H1 (cell line): ENCODE results near the gene CCNE1. TPM values are rescaled to one million over a fixed set of nuclear protein-coding genes. Genes with fewer than 3 reads are reported as not detected.

Experiments
- CTCF ChIA-PET: fragments of 300-600 bp; sonication (Branson Sonifier 250); formaldehyde crosslinking; loops from one replicate; lab custom pipeline; 2021; ENCODE audit not compliant: partially characterized antibody; lab: Charles Lee
- POLR2A ChIA-PET: fragments of 300-600 bp; sonication (Branson Sonifier 250); formaldehyde crosslinking; loops from one replicate; lab custom pipeline; 2021; ENCODE audit warnings: inconsistent platforms; ENCODE audit not compliant: partially characterized antibody; lab: Charles Lee
- DNase-seq, 2 experiments: peaks; one replicate each; pipeline versions ENCODE4 v3.0.0 to v3.0.0-alpha.2; 2010 to 2022; ENCODE audit warnings: low spot score in 2 of 2, low read depth in 1 of 2, mixed read lengths in 1 of 2
- FAIRE-seq: peaks from 2 replicates; lab custom pipeline; 2011; peaks lifted over from hg19 to GRCh38; lab: Jason Lieb, UNC
- H2AFZ ChIP-seq: 2 replicates; pipeline ENCODE4 v1.8.1; 2012; ENCODE audit warnings: low read length, inconsistent platforms
- H2AK5ac ChIP-seq: 2 replicates; pipeline ENCODE4 v1.6.1; 2013; ENCODE audit warnings: low read depth, low read length
- H2BK120ac ChIP-seq: replicated peaks from 2 replicates; pipeline ENCODE3; 2013; ENCODE audit warnings: low read depth, low read length, inconsistent platforms
- H2BK12ac ChIP-seq: 2 replicates; pipeline ENCODE4 v1.6.1; 2013; ENCODE audit warnings: low read depth, low read length
- H2BK15ac ChIP-seq: 2 replicates; pipeline ENCODE4 v1.6.1; 2013; ENCODE audit warnings: low read length
- H2BK20ac ChIP-seq: 2 replicates; pipeline ENCODE4 v1.6.1; 2013; ENCODE audit warnings: low read length
- H2BK5ac ChIP-seq: 2 replicates; pipeline ENCODE4 v1.6.1; 2013; ENCODE audit warnings: low read depth, low read length
- H3K14ac ChIP-seq: 2 replicates; pipeline ENCODE4 v1.6.1; 2013; ENCODE audit warnings: inconsistent platforms; ENCODE audit not compliant: insufficient read length
- H3K18ac ChIP-seq: 2 replicates; pipeline ENCODE4 v1.6.1; 2013; ENCODE audit warnings: low read length; ENCODE audit errors: extremely low read depth
- H3K23ac ChIP-seq: 2 replicates; pipeline ENCODE4 v1.6.1; 2013; ENCODE audit warnings: inconsistent platforms; ENCODE audit not compliant: insufficient read length
- H3K23me2 ChIP-seq: 2 replicates; pipeline ENCODE4 v1.6.1; 2013; ENCODE audit warnings: low read depth, low read length
- H3K27ac ChIP-seq: 2 replicates; pipeline ENCODE4 v1.6.1; 2011; ENCODE audit warnings: low read depth, low read length, inconsistent platforms
- H3K27me3 ChIP-seq, 4 experiments: replicated peaks in 1 of 4; 1 replicate in 1 of 4; 2 replicates in 3 of 4; pipeline versions ENCODE4 v1.6.1 to v1.8.1; 2011 to 2013; ENCODE audit warnings: low read length in 3 of 4, mild to moderate bottlenecking in 3 of 4, inconsistent platforms in 2 of 4, mixed read lengths in 2 of 4, moderate library complexity in 1 of 4; ENCODE audit not compliant: control insufficient read depth in 3 of 4, insufficient read depth in 3 of 4; ENCODE audit errors: extremely low read depth in 1 of 4
- H3K36me3 ChIP-seq, 4 experiments: 2 replicates each; pipeline versions ENCODE4 v1.6.1 to v1.8.1; 2011 to 2013; ENCODE audit warnings: mild to moderate bottlenecking in 4 of 4, low read length in 3 of 4, moderate library complexity in 2 of 4, control low read depth in 1 of 4, inconsistent platforms in 1 of 4; ENCODE audit not compliant: insufficient read depth in 4 of 4, control insufficient read depth in 2 of 4
- H3K4ac ChIP-seq: replicated peaks from 2 replicates; pipeline ENCODE3; 2013; ENCODE audit warnings: low read length, low read depth, mixed read lengths, inconsistent platforms; ENCODE audit not compliant: insufficient read length
- H3K4me1 ChIP-seq, 4 experiments: replicated peaks in 1 of 4; 1 replicate in 1 of 4; 2 replicates in 3 of 4; pipeline versions ENCODE4 v1.6.1 to v1.8.1; 2011 to 2013; ENCODE audit warnings: low read length in 3 of 4, inconsistent platforms in 2 of 4, mixed read lengths in 1 of 4; ENCODE audit not compliant: insufficient read depth in 4 of 4, control insufficient read depth in 3 of 4
- H3K4me2 ChIP-seq, 2 experiments: 2 replicates each; pipeline versions ENCODE4 v1.6.1 to v1.8.1; 2011 to 2013; ENCODE audit warnings: low read depth in 2 of 2, low read length in 2 of 2, control low read depth in 1 of 2, inconsistent platforms in 1 of 2, mild to moderate bottlenecking in 1 of 2; ENCODE audit not compliant: insufficient read depth in 1 of 2
- H3K4me3 ChIP-seq, 4 experiments: fragments of 200-600, 300-600 bp in 1 of 4; sonication (generic), shearing (Covaris generic), sonication (Bioruptor Twin) in 1 of 4; 2 replicates each; pipeline versions ENCODE4 v1.5.1 to v1.8.1; 2011 to 2016; ENCODE audit warnings: low read length in 4 of 4, low read depth in 3 of 4, control low read depth in 2 of 4, inconsistent platforms in 2 of 4, mild to moderate bottlenecking in 2 of 4, mixed read lengths in 1 of 4, moderate library complexity in 1 of 4; ENCODE audit not compliant: insufficient read depth in 2 of 4; ENCODE audit errors: extremely low read depth in 1 of 4
- H3K56ac ChIP-seq: replicated peaks from 2 replicates; pipeline ENCODE3; 2013; ENCODE audit warnings: low read depth, mild to moderate bottlenecking, mixed read lengths, low read length, inconsistent platforms; ENCODE audit not compliant: insufficient read length
- H3K79me1 ChIP-seq: 2 replicates; pipeline ENCODE4 v1.6.1; 2013; ENCODE audit warnings: low read depth, low read length, control low read depth
- H3K79me2 ChIP-seq, 2 experiments: 2 replicates each; pipeline versions ENCODE4 v1.6.1 to v1.8.1; 2012 to 2013; ENCODE audit warnings: low read length in 2 of 2, mild to moderate bottlenecking in 2 of 2, inconsistent platforms in 1 of 2; ENCODE audit not compliant: insufficient read depth in 2 of 2, control insufficient read depth in 1 of 2
- H3K9ac ChIP-seq, 4 experiments: replicated peaks in 1 of 4; 1 replicate in 1 of 4; 2 replicates in 3 of 4; pipeline versions ENCODE4 v1.6.1 to v1.8.1; 2011 to 2013; ENCODE audit warnings: low read depth in 3 of 4, low read length in 3 of 4, control low read depth in 2 of 4, mild to moderate bottlenecking in 2 of 4, moderate library complexity in 2 of 4, inconsistent platforms in 1 of 4; ENCODE audit errors: extremely low read depth in 1 of 4
- H3K9me3 ChIP-seq, 2 experiments: 2 replicates each; pipeline versions ENCODE4 v1.6.1 to v1.8.1; 2012 to 2013; ENCODE audit warnings: mild to moderate bottlenecking in 2 of 2, moderate library complexity in 2 of 2, control low read depth in 1 of 2, inconsistent platforms in 1 of 2, low read depth in 1 of 2, low read length in 1 of 2, mixed read lengths in 1 of 2; ENCODE audit not compliant: insufficient read depth in 2 of 2
- H4K20me1 ChIP-seq, 2 experiments: replicated peaks in 1 of 2; 2 replicates each; pipeline versions ENCODE3 to v1.8.1; 2011 to 2013; ENCODE audit warnings: inconsistent platforms in 2 of 2, low read length in 2 of 2, mild to moderate bottlenecking in 1 of 2; ENCODE audit not compliant: insufficient read depth in 2 of 2, control insufficient read depth in 1 of 2
- H4K5ac ChIP-seq: 2 replicates; pipeline ENCODE4 v1.6.1; 2013; ENCODE audit warnings: low read length, low read depth, mixed read lengths, inconsistent platforms; ENCODE audit not compliant: insufficient read length
- H4K8ac ChIP-seq: 2 replicates; pipeline ENCODE4 v1.8.0; 2013; ENCODE audit warnings: mild to moderate bottlenecking, moderate library complexity, low read length, inconsistent platforms; ENCODE audit not compliant: insufficient read depth; ENCODE audit errors: extremely low read depth
- H4K91ac ChIP-seq: replicated peaks from 2 replicates; pipeline ENCODE3; 2013; ENCODE audit warnings: low read length, mixed read lengths, inconsistent platforms; ENCODE audit not compliant: insufficient read length
- CBX8 ChIP-seq: fragments of 300-800, 300-1000 bp; sonication (generic); IDR thresholded peaks from 2 replicates; pipeline ENCODE4 v1.7.1; 2016; ENCODE audit warnings: low read depth, low read length, borderline replicate concordance
- EP300 ChIP-seq, 2 experiments: IDR thresholded peaks; 1 replicate in 1 of 2; 2 replicates in 1 of 2; pipeline ENCODE4 v1.6.1; 2011 to 2012; ENCODE audit warnings: low read depth in 2 of 2, low read length in 2 of 2, mild to moderate bottlenecking in 2 of 2, borderline replicate concordance in 1 of 2, inconsistent platforms in 1 of 2, moderate library complexity in 1 of 2
- EZH2 ChIP-seq: fragments of 200-600 bp; sonication (generic); IDR thresholded peaks from 2 replicates; pipeline ENCODE4 v1.7.1; 2012; ENCODE audit warnings: low read depth, mild to moderate bottlenecking, moderate library complexity, low read length, inconsistent platforms; ENCODE audit not compliant: severe bottlenecking
- HDAC6 ChIP-seq: IDR thresholded peaks from one replicate; pipeline ENCODE4 v1.7.1; 2012; ENCODE audit warnings: low read depth, mild to moderate bottlenecking, inconsistent platforms, low read length, moderate library complexity
- NANOG ChIP-seq: IDR thresholded peaks from 2 replicates; pipeline ENCODE4 v1.6.1; 2011; ENCODE audit warnings: low read length, low read depth, mild to moderate bottlenecking, inconsistent platforms; ENCODE audit not compliant: insufficient read depth, poor library complexity, severe bottlenecking
- RBBP5 ChIP-seq: IDR thresholded peaks from 2 replicates; pipeline ENCODE4 v1.7.1; 2012; ENCODE audit warnings: low read depth, mild to moderate bottlenecking, inconsistent platforms, low read length, moderate library complexity, borderline replicate concordance
- RFX5 ChIP-seq: IDR thresholded peaks from 2 replicates; pipeline ENCODE4 v1.6.1; 2011; ENCODE audit warnings: low read depth, low read length, improper control_type of control experiment, borderline replicate concordance
- SIX5 ChIP-seq: IDR thresholded peaks from 2 replicates; pipeline ENCODE4 v1.6.1; 2011; ENCODE audit warnings: mild to moderate bottlenecking, low read depth, low read length
- ZNF274 ChIP-seq: IDR thresholded peaks from 2 replicates; pipeline ENCODE4 v1.7.0; 2012; ENCODE audit warnings: low read length, borderline replicate concordance; ENCODE audit errors: extremely low read depth
- WGBS, 2 experiments: shearing (Covaris generic) in 1 of 2; methylation state at CpG; one replicate each; pipeline versions ENCODE4 v1.1.6 to v1.1.7; 2013 to 2015; ENCODE audit warnings: low lambda C conversion rate in 2 of 2, mixed read lengths in 2 of 2, inconsistent platforms in 1 of 2, low coverage in 1 of 2, missing lambda C conversion rate in 1 of 2; ENCODE audit not compliant: insufficient replicate concordance in 2 of 2, insufficient coverage in 1 of 2, insufficient read length in 1 of 2; ENCODE audit errors: extremely low coverage in 1 of 2, missing lambda C conversion rate in 1 of 2; 5-methylcytosine and 5-hydroxymethylcytosine counted together
- polyA plus RNA-seq, 7 experiments: library from polyadenylated mRNA; depleted of rRNA in 3 of 7; stranded (reverse) in 5 of 7; unstranded in 2 of 7; fragments of >200 nt in 5 of 7; fragments of 200-250 nt in 2 of 7; gene quantifications; 1 replicate in 5 of 7; 2 replicates in 1 of 7; 4 replicates in 1 of 7; pipeline versions ENCODE4 v1.2.1 to v1.2.3, GENCODE V29; 2011 to 2013; ENCODE audit warnings: missing spikeins in 2 of 7, mixed read lengths in 2 of 7
- total RNA-seq: library from RNA; stranded (reverse); fragmentation: NEBNext Ultra II Directional; extraction: Animal tissue kit (Norgen Biotek cat#: 25700); gene quantifications from 2 replicates; pipeline ENCODE4 v1.2.1, GENCODE V29; 2021
- TF ChIP-seq, protein P1 (sequence below), 3 experiments: IDR thresholded peaks; 1 replicate in 2 of 3; 2 replicates in 1 of 3; pipeline versions ENCODE4 v1.5.1 to v1.6.1; 2011; ENCODE audit warnings: low read length in 3 of 3, mild to moderate bottlenecking in 3 of 3, inconsistent platforms in 2 of 3, low read depth in 1 of 3, moderate library complexity in 1 of 3; ENCODE audit not compliant: insufficient read depth in 1 of 3; ENCODE audit errors: control extremely low read depth in 1 of 3

Gene CCNE1
- total and polyA plus RNA-seq, 2 of the 8 experiments (the other 6 are each of a cell fraction or from before 2014, with no cell fraction given) = 43.2 to 44.6 TPM

DNA sequence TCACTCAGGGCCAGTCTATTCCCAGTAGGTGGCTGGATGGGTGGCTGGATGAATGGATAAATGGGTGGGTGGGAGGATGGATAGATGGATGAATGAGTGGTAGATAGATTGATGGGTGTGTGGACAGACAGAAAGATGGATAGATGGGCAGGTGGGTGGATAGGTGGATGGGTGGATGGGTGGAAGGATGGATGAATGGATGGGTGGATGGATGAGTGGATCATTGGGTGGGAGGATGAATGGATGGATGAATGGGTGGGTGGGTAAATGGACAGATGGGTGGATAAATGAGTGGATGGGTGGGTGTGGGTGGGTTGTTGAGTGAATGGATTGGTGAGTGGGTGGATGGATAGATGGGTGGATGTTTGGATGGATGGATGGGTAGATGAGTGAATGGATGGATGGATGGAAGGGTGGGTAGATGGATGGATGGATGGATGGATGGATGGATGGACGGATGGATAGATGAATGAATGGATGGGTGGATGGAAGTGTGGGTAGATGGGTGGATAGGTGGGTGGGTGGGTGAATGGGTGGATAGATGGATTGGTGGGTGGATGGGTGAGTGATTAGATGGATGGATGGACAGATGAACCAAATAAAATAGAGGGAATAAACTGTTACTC, 27.1 kb upstream of the CCNE1 start:
- H2BK15ac ChIP-seq = no peak overlapping the region
- H3K56ac ChIP-seq = peak overlapping the region; percentile 69
- no peak overlapping the region for H2BK5ac ChIP-seq
- H2AFZ ChIP-seq = no peak overlapping the region
- ChIA-PET CTCF (interaction anchor here (0.5 to 4.7 kb wide), 7 partner anchors 11 to 145 kb away, joined by 3 to 41 read pairs (median 5); no protein-coding TSS in a partner anchor), POLR2A (no interaction called here)
- H2AK5ac ChIP-seq = no peak overlapping the region
- H3K27me3 ChIP-seq = no peaks in the 10 kb centered on the region
- no peak for DNase-seq
- no peaks in the 10 kb centered on the region for H3K36me3 ChIP-seq
- H4K8ac ChIP-seq = no peak overlapping the region
- no peaks in the 10 kb centered on the region; a peak in 1 of 7 replicates for H3K4me1 ChIP-seq
- H3K9ac ChIP-seq = no peak overlapping the region
- no peak overlapping the region for H4K5ac ChIP-seq
- FAIRE-seq = no peak
- no peak overlapping the region for H3K23ac ChIP-seq
- H3K27ac ChIP-seq = no peak overlapping the region
- H4K91ac ChIP-seq = no peak overlapping the region
- H3K79me2 ChIP-seq = no peaks in the 10 kb centered on the region
- H3K4ac ChIP-seq = no peak overlapping the region
- H3K4me3 ChIP-seq = no peak overlapping the region
- peaks cover 0 to 1% of the 10 kb centered on the region in 2 experiments for H4K20me1 ChIP-seq
- H2BK120ac ChIP-seq = no peak overlapping the region
- peaks cover 7% of the 10 kb centered on the region; the same call in 1 of the 2 replicates for H3K23me2 ChIP-seq
- H2BK12ac ChIP-seq = no peak overlapping the region
- H3K18ac ChIP-seq = no peak overlapping the region
- 83 to 86% methylated on average over 1 of the region's 1 CpG for WGBS, 2 experiments
- no peak overlapping the region for H2BK20ac ChIP-seq
- no peaks in the 10 kb centered on the region for H3K79me1 ChIP-seq
- no peaks in the 10 kb centered on the region for H3K9me3 ChIP-seq
- H3K14ac ChIP-seq = no peak overlapping the region
- no peak overlapping the region for H3K4me2 ChIP-seq
- TF ChIP-seq RFX5 (no peak), EZH2 (no peak), ZNF274 (no peak), CBX8 (no peak), EP300 (IDR thresholded peaks at IDR 0.05; ENCODE audit: borderline replicate concordance in 1 of 2, low read depth in 2 of 2, low read length in 2 of 2) (no peak), RBBP5 (no peak), NANOG (no peak), SIX5 (no peak), HDAC6 (no peak)
- TF ChIP-seq, protein P1, sequence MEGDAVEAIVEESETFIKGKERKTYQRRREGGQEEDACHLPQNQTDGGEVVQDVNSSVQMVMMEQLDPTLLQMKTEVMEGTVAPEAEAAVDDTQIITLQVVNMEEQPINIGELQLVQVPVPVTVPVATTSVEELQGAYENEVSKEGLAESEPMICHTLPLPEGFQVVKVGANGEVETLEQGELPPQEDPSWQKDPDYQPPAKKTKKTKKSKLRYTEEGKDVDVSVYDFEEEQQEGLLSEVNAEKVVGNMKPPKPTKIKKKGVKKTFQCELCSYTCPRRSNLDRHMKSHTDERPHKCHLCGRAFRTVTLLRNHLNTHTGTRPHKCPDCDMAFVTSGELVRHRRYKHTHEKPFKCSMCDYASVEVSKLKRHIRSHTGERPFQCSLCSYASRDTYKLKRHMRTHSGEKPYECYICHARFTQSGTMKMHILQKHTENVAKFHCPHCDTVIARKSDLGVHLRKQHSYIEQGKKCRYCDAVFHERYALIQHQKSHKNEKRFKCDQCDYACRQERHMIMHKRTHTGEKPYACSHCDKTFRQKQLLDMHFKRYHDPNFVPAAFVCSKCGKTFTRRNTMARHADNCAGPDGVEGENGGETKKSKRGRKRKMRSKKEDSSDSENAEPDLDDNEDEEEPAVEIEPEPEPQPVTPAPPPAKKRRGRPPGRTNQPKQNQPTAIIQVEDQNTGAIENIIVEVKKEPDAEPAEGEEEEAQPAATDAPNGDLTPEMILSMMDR (IDR thresholded peaks at IDR 0.05; ENCODE audit: control extremely low read depth in 1 of 3, insufficient read depth in 1 of 3, low read depth in 1 of 3, low read length in 3 of 3) = no peak
